ENCODE measurements around the gene NFIA.

NFIA gene

GRCh38 chr1:61183471-61184039 lies 101.2 kb downstream of the NFIA start:
- peak; percentile 15 for DNase-seq (ENCODE audit: low spot score)

DNA sequence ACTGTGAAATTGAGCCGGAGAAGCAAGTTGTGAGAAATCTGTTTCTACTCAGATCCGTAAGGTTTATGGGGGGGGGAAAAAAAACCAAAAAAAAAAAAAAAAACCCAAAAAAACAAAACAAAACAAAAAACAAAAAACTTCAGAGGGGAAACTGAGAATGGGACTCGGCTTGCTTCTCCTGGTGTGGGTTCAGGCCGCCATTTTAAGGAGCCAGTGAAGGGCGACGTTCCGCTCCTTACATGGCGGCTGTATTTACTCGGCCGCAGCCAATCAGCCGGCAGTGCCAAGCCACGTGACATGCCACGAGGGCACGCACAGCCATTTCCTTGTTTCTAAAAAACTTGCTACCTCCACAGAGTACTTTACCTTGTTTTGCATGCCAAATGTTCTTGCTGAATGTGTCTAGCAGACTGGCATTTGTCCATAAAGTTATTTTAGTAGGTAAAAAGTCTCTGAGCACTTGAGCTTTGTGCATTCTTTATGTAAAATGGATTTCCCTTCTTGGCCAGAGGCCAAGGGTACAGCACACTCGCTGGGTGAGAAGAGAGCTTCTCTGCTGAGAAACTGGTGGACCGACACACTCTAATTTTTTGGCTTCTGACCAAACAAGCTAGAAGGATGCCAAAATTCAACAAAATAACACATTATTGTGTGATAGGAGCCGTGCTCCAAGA lies 101.8 kb downstream of the NFIA start:
- peak; percentile 43 for DNase-seq (ENCODE audit: low spot score)

DNA sequence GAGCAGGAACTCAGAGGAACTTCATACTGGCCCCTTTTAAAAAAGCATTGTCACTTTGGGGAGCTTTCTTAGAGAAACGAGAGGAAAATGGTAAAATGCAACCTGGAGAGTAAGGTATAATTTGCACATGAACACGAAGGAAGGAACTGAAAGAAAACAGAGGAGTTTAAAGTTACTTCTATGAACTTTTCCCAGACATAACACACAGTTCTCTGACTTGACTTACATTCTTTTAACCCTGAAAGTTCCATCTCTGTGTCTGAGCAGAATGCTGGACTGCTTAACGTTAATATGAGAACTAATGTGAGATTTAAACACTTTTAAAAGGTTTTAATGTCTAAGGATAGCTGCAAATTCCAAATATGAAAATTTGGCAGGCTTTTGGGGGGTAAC lies 102.3 kb downstream of the NFIA start:
- no peak for DNase-seq (ENCODE audit: low spot score)

DNA sequence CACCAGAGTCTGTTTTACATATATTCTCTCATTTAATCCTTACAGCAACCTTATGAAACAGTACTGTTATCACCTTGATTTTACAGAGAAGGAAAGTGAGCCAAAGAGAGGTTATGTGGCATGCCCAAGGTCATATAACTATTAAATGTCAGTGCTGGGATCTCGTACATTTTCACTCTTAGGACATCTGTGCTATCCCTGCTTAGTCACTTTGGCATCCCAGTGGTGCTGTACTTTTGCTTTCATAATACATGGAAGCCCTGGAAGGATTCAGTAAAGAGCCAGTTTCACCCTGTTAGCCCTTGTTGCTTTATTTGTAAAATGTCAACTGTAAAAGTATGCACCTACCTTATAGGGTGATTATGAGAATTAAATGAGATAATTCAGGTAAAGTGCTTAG lies 104.4 kb downstream of the NFIA start:
- no peak for DNase-seq (ENCODE audit: low spot score)

DNA sequence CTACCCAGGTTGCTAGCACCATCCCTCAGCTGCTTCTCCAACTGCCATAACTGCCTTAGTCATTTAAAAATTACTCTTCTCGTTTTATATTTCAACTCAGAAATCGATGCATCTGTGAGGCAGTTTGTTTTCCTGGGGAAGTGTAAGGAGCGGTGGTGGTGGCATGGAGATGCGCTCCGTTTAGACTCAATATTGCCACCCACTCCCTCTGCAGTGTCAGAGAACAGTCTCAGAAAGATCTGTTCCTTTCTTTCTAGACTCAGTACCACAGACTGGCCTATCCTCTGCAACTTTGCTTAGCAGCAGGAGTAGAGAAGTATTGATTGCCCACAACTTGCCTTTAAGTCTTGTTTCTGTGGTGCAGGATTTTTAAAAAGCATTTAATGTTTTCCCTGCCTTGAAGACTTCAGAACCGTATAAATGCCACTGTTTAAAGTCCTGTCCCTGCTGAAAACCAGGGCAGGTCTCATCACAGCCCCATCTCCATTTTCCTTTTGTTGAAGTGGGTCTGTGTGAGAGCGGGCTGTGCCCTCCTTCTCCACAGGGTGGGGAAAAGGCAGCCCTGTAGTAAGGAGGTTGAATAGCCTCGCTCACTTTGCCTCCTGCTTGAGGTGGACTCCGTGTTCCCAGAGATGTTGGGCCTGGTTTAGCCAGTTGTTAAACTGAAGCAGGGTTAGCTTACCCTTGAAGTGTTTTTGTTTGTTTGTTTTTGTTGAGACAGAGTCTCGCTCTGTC lies 105.2 kb downstream of the NFIA start:
- DNase-seq (ENCODE audit: low spot score) = no peak

- DNase-seq (ENCODE audit: low spot score) = no peak
These were observed 107.8 kb downstream of the NFIA start for GRCh38 chr1:61190153-61190552.

DNA sequence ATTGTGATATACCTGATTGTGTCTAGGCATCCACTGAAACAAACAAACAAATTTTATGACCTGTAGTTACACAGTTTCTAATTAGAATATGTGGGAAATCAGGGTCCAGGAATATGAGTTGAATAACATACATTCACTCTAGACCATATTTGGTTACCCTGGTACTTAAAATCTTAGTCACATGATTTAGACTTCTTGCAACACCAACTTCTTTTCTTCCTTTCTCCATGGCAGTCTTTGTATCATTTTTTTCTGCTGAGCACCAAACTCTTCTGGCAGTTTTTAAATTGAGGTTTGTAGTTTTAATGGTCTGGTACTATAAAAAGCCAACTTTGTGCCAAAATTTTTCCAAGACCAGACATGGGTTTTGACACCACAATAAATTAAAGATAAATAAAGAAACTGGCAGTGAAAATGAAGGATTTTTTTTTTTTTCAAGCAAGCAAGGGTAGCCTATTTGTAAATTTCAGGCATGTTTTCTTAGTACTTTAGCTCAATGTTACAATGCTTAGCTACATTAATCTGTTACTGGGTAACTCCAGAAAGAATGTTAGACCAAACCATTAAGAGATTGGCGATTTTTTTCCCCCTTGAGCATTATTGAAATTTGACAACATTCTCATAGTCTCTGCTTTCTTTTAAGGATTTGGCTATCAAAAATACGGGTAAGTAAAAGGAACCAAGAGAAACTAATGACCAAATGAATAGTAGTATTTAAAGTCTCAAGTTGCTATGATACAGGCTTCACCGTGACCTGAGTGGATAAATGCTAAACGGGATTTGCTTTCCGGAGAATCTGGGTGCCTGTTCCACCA lies 108.5 kb downstream of the NFIA start:
- DNase-seq (ENCODE audit: low spot score) = no peak

- no peak for DNase-seq (ENCODE audit: low spot score)
These were observed 109.0 kb downstream of the NFIA start for GRCh38 chr1:61191433-61191720.

GRCh38 chr1:61192663-61193330 lies 110.4 kb downstream of the NFIA start:
- DNase-seq (ENCODE audit: low spot score) = no peak

DNA sequence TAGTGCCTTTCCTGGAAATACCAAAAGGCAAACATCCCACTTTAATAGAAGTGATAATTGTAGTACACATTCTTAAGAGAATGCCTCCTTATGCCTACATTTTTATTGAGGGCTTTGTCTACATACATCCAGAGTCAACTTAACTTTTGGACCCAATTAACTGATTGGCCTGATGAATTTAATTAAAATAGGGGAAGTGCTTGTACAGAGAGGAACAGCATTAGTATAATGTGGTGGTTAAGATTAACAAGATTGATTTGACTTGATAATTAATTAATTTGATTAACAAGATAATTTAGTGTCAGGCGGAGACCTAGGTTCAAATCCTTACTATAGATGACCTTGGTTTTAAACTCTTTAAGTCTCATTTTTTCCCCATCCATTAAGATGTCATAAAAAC lies 111.4 kb downstream of the NFIA start:
- DNase-seq (ENCODE audit: low spot score) = no peak

DNA sequence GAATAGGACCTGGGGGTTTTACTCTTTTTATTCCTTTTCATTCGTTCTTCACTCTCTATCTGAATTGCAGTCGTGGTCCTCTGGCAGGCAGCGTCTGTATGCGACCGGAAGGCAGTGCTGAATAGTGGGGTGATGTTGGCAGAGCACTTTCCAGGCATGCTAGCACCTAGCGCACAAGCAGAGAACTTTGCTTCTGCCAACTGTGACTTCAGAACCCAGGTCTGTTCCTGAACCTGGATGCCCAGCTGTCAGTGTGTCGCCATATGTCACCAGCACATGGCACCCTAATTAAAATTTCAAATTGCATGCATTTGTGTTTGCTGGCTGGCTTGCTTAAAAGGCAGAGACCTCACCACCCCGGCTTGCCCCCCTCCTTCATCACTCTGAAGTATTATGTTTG lies 116.2 kb downstream of the NFIA start:
- no peak for DNase-seq (ENCODE audit: low spot score)

DNA sequence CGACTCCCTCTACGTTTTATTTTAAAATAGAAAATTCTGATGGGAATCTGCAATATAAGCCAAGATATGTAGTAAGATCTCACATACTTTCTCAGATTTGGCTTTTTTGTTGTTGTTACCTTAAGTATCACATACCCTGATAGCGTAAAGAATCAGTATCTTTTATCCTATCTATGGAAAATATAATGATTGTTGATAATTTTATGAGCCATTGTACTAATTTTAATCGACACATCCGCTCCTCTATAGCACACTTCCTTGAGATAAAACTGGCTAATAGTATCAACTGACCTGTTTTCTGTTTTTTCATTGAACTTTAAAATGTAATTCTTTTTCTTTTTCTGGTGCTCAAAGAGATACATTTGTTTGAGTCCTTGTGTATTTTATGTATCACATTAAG lies 118.7 kb downstream of the NFIA start:
- no peak for DNase-seq (ENCODE audit: low spot score)

- DNase-seq (ENCODE audit: low spot score) = no peak
These were observed 120.7 kb downstream of the NFIA start for GRCh38 chr1:61202854-61203598.

- DNase-seq (ENCODE audit: low spot score) = no peak
These were observed 122.2 kb downstream of the NFIA start for GRCh38 chr1:61204528-61204927.

DNA sequence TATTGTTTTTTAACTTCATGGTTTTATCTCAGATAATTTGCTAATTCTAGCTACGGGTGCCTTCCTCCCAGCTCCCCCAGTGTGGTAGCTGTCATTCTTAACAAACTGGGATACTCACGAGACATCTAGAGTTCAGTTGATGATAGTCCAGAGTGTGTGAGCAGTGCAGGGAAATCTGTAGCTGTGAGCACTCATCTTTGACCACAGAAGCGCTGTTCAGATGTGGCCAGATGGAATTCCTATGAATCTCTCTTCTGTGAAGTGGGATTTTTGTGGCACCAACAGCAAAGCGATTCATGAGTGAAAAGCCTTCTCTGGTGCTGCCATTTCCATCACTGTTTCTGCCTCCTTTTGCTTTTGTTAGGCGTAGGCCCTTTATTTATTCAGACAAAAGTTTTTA lies 125.1 kb downstream of the NFIA start:
- no peak for DNase-seq (ENCODE audit: low spot score)

DNA sequence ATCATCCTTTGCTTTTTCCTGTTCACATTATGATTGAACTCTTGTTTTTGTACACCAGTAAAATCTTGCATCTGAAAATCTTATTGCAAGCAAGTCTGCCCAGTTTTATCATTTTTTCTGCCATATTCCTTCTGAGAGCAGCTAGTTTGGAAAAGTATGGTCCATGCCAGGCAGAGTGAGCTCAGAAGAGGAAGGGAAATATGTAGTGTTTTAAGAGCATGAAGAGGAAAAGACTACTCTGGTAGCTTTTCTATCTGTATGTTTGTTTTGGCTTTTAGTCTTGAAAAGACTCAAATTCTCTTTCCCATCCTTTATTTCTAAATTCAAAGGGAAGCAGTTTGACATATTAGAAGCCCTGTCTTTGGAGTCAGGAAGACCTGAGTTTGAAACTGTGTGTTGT lies 125.8 kb downstream of the NFIA start:
- DNase-seq (ENCODE audit: low spot score) = no peak

- DNase-seq (ENCODE audit: low spot score) = no peak
These were observed 126.5 kb downstream of the NFIA start for GRCh38 chr1:61208831-61209230.

GRCh38 chr1:61210435-61211154 lies 128.2 kb downstream of the NFIA start:
- DNase-seq (ENCODE audit: low spot score) = no peak

GRCh38 chr1:61213245-61214011 lies 131.1 kb downstream of the NFIA start:
- DNase-seq (ENCODE audit: low spot score) = no peak

GRCh38 chr1:61215119-61215518 lies 132.8 kb downstream of the NFIA start:
- no peak for DNase-seq (ENCODE audit: low spot score)

All from HuH-7.5 (cell line).